ENCODE measurements around the gene YES1. TPM values are rescaled to one million over a fixed set of nuclear protein-coding genes. Genes with fewer than 3 reads are reported as not detected.

Gene YES1
- 18.0 and 43.0 TPM in 2 replicates for total RNA-seq (2014; rRNA removed; shearing (Covaris generic); ENCODE audit: low replicate concordance)

DNA sequence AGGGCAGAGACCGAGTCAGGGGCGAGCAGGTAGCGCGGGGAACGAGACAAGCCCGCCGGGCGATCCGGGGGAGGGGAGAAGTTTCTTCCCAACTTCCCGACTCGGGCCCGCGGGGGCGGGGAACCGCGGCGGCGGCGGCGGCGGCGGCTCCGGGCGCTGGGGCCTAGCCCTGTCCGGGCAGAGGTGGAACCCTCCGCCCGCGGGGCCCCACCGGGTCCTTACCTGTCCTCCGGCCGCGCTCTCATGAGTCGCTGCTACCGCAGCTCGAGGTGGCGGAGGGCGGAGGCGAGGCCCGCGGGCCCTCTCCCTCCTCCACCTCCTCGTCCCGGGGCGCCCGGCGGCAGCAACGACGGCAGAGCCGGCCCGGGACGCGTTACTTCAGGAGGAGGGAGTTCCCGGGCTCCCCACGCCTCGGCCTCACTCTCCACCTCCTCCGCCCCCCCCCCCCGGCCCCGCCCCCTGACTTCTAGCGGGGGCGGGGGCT is at the start of gene YES1:
Gene YES1 (minus strand): TSS at position 351 of the 484 bp plus-strand sequence. CDS start 55,415 bp downstream, outside the sequence.
- in situ Hi-C loops (cut with HindIII; ENCODE audit: low pct_unique_long_range_greater_than_20kb, low sequenced_read_pairs), result no loop called here
- peak; percentile 80 for DNase-seq (ENCODE audit: low read depth)

DNA sequence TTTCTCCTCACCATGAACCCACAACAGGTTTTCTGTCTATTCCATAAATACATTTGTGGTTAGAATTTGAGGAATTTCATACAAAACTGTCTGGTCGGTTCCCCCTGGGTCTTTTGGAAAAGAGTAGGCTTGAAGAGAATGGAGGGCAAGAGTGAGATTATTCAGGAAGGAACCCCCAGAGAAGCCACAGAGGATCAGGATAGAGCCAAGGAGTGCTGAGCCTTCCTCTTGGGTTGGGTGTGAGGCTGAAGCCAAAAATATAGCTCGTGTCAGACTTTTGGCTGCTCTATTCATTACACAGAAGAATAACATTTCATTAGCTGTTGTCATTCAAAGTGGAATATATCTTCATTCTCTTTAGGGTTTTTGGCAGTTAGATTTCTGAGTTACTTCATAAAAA is 45.9 kb upstream of the YES1 start:
- DNase-seq (ENCODE audit: low read depth), result no peak
- in situ Hi-C loops (cut with HindIII; ENCODE audit: low pct_unique_long_range_greater_than_20kb, low sequenced_read_pairs), result no loop called here

DNA sequence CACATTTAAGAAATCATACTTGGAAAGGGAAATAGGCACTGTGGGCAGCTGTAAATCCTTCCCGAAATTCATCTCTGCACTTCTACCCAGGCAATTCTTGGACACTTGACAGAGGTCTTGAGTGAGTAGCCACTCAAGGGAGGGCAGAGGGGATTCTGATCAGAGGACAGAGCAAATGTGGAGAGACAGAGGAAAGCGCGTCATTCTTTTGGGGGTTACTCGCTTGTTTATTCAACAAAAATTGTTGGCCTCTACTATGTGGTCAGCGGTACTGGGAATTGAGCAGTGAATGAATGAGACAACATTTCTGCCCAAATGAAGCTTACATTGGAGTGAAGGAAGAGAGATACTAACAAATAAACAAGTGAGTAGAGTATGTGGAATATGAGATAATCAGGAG is 41.4 kb upstream of the YES1 start:
- no peak for DNase-seq (ENCODE audit: low read depth)

DNA sequence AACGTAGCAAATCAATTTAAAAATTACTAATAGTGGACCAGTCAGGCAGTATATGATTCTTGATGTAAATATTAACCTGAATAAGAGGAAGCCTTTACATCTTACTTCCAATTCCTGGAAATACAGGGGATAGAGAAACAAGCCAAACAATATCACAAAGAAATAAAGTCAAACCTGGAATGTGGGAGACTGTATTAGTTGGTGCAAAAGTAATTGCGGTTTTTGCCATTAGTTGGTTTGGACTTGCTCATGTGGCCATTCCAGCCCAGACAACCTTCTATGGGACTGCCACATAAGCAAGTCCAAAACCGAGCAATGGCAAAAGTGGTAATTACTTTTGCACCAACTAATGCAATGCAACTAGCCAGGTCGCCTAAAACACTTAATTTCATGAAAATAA is 38.9 kb upstream of the YES1 start:
- in situ Hi-C loops (cut with HindIII; ENCODE audit: low pct_unique_long_range_greater_than_20kb, low sequenced_read_pairs), result no loop called here
- DNase-seq (ENCODE audit: low read depth), result no peak

More for the DNA sequence above, 41.4 kb upstream of the YES1 start:
- in situ Hi-C loops (cut with HindIII; ENCODE audit: low pct_unique_long_range_greater_than_20kb, low sequenced_read_pairs), result no loop called here

DNA sequence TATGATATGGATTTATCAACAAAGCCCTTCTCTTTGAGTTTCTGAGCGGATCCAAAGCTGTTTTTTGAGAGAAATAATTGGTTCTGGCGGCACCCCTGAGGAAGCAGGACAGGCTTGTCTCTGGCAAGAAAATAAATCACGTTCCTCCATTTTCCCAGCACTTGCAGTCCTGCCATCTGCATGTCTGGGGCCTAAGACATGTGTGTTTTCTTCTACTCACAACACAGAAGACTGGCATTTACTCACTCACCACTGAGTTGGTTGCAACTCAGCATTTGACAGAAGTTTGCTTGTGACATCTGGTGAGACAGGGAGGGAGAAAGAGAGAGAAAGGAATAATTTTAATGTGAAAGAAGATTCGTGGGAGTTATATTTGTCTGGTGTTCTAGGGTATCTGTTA is 37.0 kb upstream of the YES1 start:
- in situ Hi-C loops (cut with HindIII; ENCODE audit: low pct_unique_long_range_greater_than_20kb, low sequenced_read_pairs), result loop anchor here (25.0 kb wide), 1 partner anchor 112 kb away; no protein-coding TSS in a partner anchor
- no peak for DNase-seq (ENCODE audit: low read depth)

DNA sequence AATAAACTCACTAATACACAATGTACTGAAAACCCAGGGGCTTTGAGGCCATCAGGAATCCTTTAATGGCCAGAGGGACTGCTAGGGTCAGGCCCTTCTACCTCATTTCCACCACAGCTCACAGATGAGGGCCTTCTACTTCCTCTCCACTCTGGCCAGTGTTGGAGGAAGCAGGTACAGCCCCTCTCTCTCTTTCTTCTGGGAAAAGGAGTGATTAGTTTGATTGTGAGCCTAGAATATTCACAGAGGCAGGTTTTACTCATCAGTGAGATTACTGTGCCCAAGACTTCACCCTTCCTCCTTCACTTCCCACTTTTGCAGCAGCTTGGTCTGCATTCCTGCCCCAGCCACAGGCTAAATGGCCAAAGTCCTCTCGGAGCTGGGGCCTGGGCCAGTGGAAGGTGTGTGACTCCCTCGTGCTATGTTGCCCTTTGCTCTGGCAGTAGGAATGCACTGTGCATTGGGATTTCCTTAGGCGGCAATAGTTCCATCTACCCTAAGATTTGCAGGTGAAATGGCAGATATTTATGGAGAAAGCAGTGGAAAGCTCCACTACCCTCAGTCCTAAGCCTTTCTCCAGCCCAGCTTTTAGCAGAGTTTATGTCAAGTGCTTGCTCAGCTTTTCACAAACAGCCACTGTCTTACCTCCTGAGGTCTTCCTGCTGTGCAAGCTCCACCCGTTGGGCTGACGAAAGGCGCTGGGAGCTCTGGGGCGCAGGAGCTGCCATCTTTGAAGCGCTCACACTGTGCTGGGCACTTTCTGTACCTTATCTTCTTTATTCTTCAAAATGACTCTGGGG is 36.2 kb upstream of the YES1 start:
- in situ Hi-C loops (cut with HindIII; ENCODE audit: low pct_unique_long_range_greater_than_20kb, low sequenced_read_pairs), result loop anchor here (25.0 kb wide), 1 partner anchor 111 kb away; no protein-coding TSS in a partner anchor
- DNase-seq (ENCODE audit: low read depth), result no peak

DNA sequence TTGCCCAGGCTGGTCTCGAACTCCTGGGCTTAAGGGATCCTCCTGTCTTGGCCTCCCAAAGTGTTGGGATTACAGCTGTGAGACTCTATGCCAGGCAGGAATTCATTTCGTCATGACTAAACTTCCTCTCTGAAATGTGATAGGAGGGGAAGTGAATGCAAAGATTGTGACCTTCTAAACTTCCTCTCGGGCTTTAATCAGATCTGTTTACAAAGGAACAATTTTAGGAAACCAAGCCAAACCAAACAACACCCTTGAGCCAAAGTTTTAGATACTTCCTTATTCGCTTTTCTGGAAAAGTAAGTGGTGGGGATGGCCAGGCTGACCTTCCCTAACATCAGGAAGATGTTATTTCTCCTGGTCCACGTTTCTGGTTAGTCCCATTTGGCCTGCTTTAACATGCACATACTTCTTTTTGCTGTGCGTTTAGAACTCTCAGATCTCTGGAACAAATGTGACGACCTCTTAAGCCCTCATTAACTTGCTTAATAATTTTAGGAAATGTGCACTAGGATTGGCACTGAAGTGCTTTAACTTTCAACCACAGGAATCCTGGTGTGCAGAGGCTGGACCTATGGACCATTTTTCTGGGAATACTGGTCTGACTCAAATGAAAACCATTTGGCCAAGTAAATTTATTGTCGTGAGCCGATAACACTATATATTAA is 33.2 kb upstream of the YES1 start:
- DNase-seq (ENCODE audit: low read depth), result no peak
- in situ Hi-C loops (cut with HindIII; ENCODE audit: low pct_unique_long_range_greater_than_20kb, low sequenced_read_pairs), result loop anchor here (25.0 kb wide), 1 partner anchor 108 kb away; no protein-coding TSS in a partner anchor

DNA sequence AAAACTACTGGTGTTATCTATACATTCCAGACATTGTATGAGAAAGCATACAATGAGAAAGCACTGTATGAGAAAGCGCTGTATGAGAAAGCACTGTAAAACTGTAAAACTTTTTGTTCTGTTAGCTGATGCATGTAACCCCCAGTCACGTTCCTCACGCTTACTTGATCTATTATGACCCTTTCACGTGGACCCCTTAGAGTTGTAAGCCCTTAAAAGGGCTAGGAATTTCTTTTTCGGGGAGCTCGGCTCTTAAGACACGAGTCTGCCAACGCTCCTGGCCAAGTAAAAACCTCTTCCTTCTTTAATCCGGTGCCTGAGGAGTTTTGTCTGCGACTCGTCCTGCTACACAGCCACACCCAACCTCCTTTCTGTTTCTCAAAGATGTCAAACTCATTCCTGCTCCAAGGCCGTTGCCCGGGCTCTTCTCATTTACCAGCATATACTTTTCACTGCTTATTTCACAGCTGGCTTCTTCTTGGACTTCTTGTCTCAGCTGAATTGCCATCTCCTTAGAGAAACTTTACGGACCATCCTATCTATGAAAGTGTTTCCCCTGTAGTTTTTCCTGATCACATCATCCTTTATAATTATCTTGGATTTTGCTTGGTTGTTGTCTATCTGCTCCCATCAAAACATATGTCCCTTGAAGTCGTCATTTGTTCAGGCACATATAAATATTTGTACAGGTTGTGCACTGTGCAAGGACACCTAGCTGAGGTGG is 29.8 kb upstream of the YES1 start:
- in situ Hi-C loops (cut with HindIII; ENCODE audit: low pct_unique_long_range_greater_than_20kb, low sequenced_read_pairs), result loop anchor here (25.0 kb wide), 1 partner anchor 105 kb away; no protein-coding TSS in a partner anchor
- DNase-seq (ENCODE audit: low read depth), result no peak

DNA sequence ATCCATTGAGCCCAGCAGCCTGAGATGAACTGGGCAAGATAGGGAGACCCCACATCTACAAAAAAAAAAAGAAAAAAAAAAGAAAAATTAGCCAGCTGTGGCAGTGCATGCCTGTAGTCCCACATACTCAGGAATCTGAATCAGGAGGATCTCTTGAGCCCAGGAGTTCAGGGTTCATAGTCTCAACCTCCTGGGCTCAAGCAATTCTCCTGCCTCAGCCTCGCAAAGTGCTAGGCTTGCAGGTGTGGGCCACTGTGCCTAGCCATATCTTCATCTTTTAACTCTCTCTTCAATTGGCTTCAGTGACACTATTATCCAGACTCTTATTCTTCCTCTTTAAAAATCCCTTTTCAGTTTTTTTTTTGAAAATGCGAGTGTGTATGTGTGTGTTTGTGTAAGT is 28.5 kb upstream of the YES1 start:
- in situ Hi-C loops (cut with HindIII; ENCODE audit: low pct_unique_long_range_greater_than_20kb, low sequenced_read_pairs), result loop anchor here (25.0 kb wide), 1 partner anchor 103 kb away; no protein-coding TSS in a partner anchor
- DNase-seq (ENCODE audit: low read depth), result no peak

DNA sequence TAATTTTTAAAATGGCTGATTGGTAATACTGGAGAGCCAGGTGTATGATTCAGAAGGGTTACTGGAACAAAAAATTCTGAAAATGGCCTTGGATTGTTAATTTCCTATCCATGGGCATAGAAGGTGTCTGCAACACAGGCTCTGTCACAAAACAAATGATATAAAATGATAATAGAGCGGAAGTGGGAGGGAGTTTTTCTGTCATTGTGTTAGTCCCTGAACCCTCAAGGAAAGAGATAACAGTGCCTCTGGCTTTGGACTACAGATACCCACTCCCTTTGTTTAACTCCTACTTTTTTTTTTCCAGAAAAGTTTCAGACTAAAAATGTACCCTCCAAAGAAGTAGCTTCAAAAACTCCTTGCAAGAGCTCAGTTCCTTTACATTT is 28.0 kb upstream of the YES1 start:
- no peak for DNase-seq (ENCODE audit: low read depth)
- in situ Hi-C loops (cut with HindIII; ENCODE audit: low pct_unique_long_range_greater_than_20kb, low sequenced_read_pairs), result loop anchor here (25.0 kb wide), 1 partner anchor 103 kb away; no protein-coding TSS in a partner anchor

DNA sequence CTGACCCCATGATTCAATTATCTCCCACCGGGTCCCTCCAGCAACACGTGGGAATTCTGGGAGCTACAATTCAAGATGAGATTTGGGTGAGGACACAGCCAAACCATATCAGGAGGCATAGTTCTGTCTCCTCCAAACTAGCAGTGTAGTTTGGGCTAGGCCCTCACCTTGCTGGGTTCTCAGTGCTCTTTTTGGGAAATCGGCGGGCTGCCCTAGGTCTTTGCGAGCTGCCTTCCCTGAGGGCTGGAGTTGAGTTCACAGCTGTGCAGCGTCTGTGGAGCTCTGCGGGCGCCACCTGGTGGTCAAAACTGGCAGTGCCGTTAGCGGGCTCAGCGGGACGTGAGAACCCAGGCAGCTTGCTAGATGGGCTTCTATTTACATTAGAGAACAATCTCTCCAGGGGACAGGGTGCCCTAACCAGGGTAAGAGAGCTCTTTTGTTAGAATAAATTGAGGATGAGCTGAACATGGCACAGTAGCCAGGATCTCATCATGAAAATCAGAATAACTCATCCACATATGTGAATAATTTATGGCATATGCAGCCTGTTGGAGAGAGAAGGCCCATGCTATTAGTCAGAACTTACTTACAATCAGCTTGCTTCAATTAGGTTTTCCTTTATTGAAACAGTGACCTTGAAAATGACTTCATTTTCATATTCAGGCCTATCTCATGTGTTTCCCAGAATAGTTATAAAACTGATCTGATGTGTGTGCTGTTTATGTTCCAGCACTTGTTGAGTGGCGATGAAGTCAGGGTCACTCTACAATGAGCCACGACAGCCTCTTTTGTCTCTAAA is 27.4 kb upstream of the YES1 start:
- peak; percentile 57 for DNase-seq (ENCODE audit: low read depth)
- in situ Hi-C loops (cut with HindIII; ENCODE audit: low pct_unique_long_range_greater_than_20kb, low sequenced_read_pairs), result loop anchor here (25.0 kb wide), 1 partner anchor 102 kb away; no protein-coding TSS in a partner anchor

DNA sequence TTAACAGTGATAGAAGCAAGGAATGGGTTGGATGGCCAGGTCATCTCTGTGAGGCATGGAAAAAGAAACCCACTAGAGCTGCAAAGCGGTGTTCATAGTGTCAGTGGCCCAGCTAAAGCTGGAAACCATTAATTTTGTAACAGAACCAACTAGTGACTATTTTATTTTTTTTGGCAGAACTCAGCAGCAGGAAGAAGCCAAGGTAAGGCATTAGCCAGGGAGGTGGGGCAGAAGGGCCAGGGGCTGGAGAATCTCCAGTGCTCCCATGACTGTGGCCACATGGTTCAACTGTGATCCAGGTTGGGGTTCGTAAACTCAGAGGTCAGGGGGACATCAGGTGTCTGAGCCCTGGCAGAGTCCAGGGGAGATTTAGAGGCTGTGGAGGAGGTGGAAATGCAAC is 25.9 kb upstream of the YES1 start:
- in situ Hi-C loops (cut with HindIII; ENCODE audit: low pct_unique_long_range_greater_than_20kb, low sequenced_read_pairs), result loop anchor here (25.0 kb wide), 1 partner anchor 101 kb away; no protein-coding TSS in a partner anchor

DNA sequence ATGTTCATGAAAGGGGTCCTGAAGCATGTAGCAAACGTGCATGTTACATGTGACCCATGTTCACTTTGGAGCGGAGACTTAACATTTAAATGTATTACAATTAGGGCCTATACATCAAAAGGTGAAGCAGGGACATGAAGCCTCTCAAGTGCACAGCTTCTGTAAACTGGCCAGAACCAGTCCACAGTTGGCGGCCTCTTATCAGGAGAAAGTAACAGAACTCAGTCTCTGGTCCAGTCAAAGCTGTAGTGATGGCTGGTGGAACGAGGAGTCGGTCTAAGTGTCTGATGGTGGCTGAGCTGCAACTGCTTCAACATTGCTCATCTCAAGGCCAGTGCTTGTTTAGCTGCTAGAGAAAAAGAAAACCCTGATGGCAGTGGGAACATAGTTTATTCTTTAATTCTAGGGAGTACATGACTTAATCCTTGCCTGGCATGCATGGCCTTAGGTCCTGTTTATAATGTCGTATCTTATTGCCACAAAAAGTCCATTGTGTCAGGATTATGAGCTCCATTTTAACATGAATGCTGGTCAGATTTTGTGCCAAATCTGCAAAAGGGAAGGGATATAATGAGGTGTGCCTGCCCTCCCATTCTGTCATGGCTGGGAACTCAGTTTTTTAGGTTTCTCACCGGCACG is 22.2 kb upstream of the YES1 start:
- in situ Hi-C loops (cut with HindIII; ENCODE audit: low pct_unique_long_range_greater_than_20kb, low sequenced_read_pairs), result loop anchor here (25.0 kb wide), 1 partner anchor 97 kb away; no protein-coding TSS in a partner anchor
- no peak for DNase-seq (ENCODE audit: low read depth)

More for the DNA sequence above, 25.9 kb upstream of the YES1 start:
- no peak for DNase-seq (ENCODE audit: low read depth)

DNA sequence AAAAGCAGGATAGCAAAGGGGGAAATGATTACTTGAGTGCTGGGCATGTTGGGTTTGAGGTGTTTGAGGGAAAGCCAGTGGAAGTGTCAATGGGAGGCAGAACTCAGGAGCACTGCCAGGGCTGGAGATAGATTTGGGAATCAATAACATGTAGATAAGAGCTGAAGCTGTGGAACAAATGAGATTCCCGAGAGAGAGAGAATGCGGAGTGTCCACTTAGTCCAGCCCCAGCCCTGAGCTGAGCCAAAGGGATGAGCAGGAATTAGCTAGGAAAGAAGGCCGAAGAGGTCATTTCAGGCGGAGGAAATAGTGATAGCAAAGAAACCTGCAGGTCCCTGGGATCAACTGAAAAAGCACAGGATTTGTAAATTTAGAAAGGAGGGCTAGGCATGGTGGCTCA is 21.2 kb upstream of the YES1 start:
- DNase-seq (ENCODE audit: low read depth), result no peak
- in situ Hi-C loops (cut with HindIII; ENCODE audit: low pct_unique_long_range_greater_than_20kb, low sequenced_read_pairs), result loop anchor here (25.0 kb wide), 1 partner anchor 96 kb away; no protein-coding TSS in a partner anchor

DNA sequence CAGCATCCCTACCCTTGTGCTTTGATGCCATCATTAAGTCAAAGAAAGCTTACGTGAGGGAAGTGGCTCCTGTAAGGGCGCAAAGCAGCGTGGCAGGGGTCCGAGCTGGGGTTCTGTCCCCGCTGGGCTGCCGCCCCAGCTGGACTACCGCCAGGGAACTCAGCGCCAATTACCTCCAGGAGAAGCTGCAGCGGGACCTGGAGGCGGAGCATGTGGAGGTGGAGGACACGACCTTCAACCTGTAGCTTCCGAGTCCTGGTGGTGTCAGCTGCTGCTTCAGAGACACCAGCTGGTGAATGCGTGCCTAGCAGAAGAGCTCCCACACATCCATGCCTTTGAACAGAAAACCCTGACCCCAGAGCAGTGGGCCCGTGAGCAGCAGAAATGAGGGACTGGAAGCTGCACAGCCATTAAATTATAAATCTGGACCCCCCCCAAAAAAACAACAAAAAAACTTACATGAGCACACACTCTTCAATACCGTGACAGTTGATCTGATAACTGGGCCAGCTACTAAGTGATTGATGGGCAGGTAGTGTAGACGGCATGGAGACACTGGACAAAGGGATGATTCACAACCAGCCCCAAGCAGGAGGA is 20.1 kb upstream of the YES1 start:
- in situ Hi-C loops (cut with HindIII; ENCODE audit: low pct_unique_long_range_greater_than_20kb, low sequenced_read_pairs), result loop anchor here (25.0 kb wide), 1 partner anchor 95 kb away; no protein-coding TSS in a partner anchor
- DNase-seq (ENCODE audit: low read depth), result no peak

DNA sequence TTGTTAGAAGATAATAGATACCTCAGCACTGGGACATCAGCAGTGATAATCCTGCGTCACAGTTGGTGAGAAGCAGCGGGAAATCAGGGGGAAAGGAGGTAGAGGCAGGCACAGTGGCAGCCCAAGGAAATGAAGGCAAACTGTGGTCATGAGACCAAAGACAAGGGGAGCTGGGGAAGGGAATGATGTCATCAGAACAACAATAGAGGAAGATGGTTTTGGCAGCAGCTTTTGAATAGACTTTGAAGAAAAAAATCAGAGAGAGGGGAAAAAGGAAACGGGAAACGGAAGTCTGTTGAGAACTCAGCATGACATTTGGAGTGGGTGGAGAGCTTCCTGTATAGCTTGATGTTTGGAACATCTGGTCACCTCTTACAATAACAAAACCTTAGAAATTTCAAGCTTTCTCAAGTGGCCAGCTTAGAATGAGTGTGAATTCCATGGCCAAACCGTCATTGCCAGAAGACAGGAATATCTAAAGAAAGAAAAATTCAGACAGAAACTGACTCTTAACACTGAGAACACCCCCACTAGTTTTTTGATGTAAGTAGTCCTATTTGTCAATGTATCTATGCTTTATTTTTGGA is 18.4 kb upstream of the YES1 start:
- no peak for DNase-seq (ENCODE audit: low read depth)
- in situ Hi-C loops (cut with HindIII; ENCODE audit: low pct_unique_long_range_greater_than_20kb, low sequenced_read_pairs), result loop anchor here (25.0 kb wide), 1 partner anchor 93 kb away; no protein-coding TSS in a partner anchor

Measured in Caki2 (cell line).